GM23338 (cell line): ENCODE measurements around the gene GRIN3B. TPM values are rescaled to one million over a fixed set of nuclear protein-coding genes. Genes with fewer than 3 reads are reported as not detected.

ENCODE experiments used
- ATAC-seq: fragments of 200-7000 bp; cut with Tn5 transposase; 3 replicates; pipeline ENCODE4 v1.9.1; 2020
- DNase-seq: peaks from one replicate; pipeline ENCODE4 v3.0.0-alpha.2; 2015; ENCODE audit warnings: low spot score
- H2AFZ ChIP-seq: fragments of 200-600 bp; sonication (generic); 2 replicates; pipeline ENCODE4 v1.8.0; 2016; ENCODE audit warnings: antibody characterized with exemption, mild to moderate bottlenecking, moderate library complexity
- H3F3A ChIP-seq: fragments of 200-600 bp; sonication (generic); replicated peaks from 2 replicates; pipeline ENCODE4 v1.8.0; 2017; ENCODE audit warnings: antibody characterized with exemption, mixed run types, low read depth
- H3K27ac ChIP-seq: fragments of 200-600 bp; sonication (generic); 2 replicates; pipeline ENCODE4 v1.6.1; 2016; ENCODE audit warnings: low read depth
- H3K27me3 ChIP-seq: fragments of 200-600 bp; sonication (generic); 2 replicates; pipeline ENCODE4 v1.8.0; 2016; ENCODE audit warnings: mild to moderate bottlenecking, mixed run types, moderate library complexity; ENCODE audit not compliant: insufficient read depth
- H3K36me3 ChIP-seq: fragments of 200-600 bp; sonication (generic); 2 replicates; pipeline ENCODE4 v1.8.0; 2016; ENCODE audit warnings: mild to moderate bottlenecking; ENCODE audit not compliant: insufficient read depth
- H3K4me1 ChIP-seq: fragments of 200-600 bp; sonication (generic); 2 replicates; pipeline ENCODE4 v1.8.0; 2016; ENCODE audit warnings: mild to moderate bottlenecking, moderate library complexity; ENCODE audit not compliant: insufficient read depth
- H3K4me2 ChIP-seq: fragments of 200-600 bp; sonication (generic); 2 replicates; pipeline ENCODE4 v1.7.1; 2017; ENCODE audit warnings: mixed run types
- H3K4me3 ChIP-seq: fragments of 200-600 bp; sonication (generic); 2 replicates; pipeline ENCODE4 v1.6.1; 2016; ENCODE audit warnings: mixed run types
- H3K79me2 ChIP-seq: fragments of 200-600 bp; sonication (generic); replicated peaks from 2 replicates; pipeline ENCODE4 v1.8.0; 2017; ENCODE audit warnings: mild to moderate bottlenecking; ENCODE audit not compliant: insufficient read depth
- H3K9me2 ChIP-seq: fragments of 200-600 bp; sonication (generic); 2 replicates; pipeline ENCODE4 v1.8.0; 2017; ENCODE audit not compliant: insufficient read depth
- H4K20me1 ChIP-seq: fragments of 200-600 bp; sonication (generic); replicated peaks from 2 replicates; pipeline ENCODE4 v1.8.0; 2017; ENCODE audit warnings: mild to moderate bottlenecking; ENCODE audit not compliant: insufficient read depth
- H3K27ac Mint-ChIP-seq: 2 replicates; pipeline ENCODE4 v1.8.0; 2020; ENCODE audit warnings: inconsistent platforms, mild to moderate bottlenecking, moderate library complexity, mixed read lengths
- H3K27me3 Mint-ChIP-seq: 3 replicates; pipeline ENCODE4 v1.8.0; 2022; ENCODE audit warnings: low read depth, mild to moderate bottlenecking, moderate library complexity, mixed read lengths, inconsistent platforms; ENCODE audit not compliant: insufficient read depth, poor library complexity
- H3K36me3 Mint-ChIP-seq: 3 replicates; pipeline ENCODE4 v1.8.0; 2021; ENCODE audit warnings: low read depth, mild to moderate bottlenecking, inconsistent platforms, moderate library complexity, mixed read lengths
- H3K4me1 Mint-ChIP-seq: 3 replicates; pipeline ENCODE4 v1.8.0; 2020; ENCODE audit warnings: mild to moderate bottlenecking, inconsistent platforms, mixed read lengths
- H3K4me3 Mint-ChIP-seq: 3 replicates; pipeline ENCODE4 v1.8.0; 2021; ENCODE audit warnings: moderate library complexity, mild to moderate bottlenecking, inconsistent platforms, mixed read lengths
- H3K9me3 Mint-ChIP-seq: 3 replicates; pipeline ENCODE4 v1.8.0; 2020; ENCODE audit warnings: moderate library complexity, mild to moderate bottlenecking, inconsistent platforms, mixed read lengths
- CREB1 ChIP-seq: fragments of 250-450 bp; sonication (Bioruptor Pico); IDR thresholded peaks from 2 replicates; pipeline ENCODE4 v1.5.0; 2020; ENCODE audit warnings: low read depth, mild to moderate bottlenecking, moderate library complexity
- EZH2 ChIP-seq: fragments of 200-600 bp; sonication (generic); IDR thresholded peaks from one replicate; pipeline ENCODE4 v1.8.0; 2017; ENCODE audit warnings: antibody characterized with exemption, mild to moderate bottlenecking, low read depth; ENCODE audit not compliant: unreplicated experiment
- EZH2phosphoT487 ChIP-seq: fragments of 200-600 bp; sonication (generic); IDR thresholded peaks from one replicate; pipeline ENCODE4 v1.8.1; 2018; ENCODE audit warnings: antibody characterized with exemption; ENCODE audit not compliant: unreplicated experiment
- NANOG ChIP-seq: IDR thresholded peaks from 2 replicates; pipeline ENCODE4 v1.6.1; 2016; ENCODE audit warnings: antibody characterized with exemption, borderline replicate concordance
- ZNF114 ChIP-seq: fragments of 250-450 bp; sonication (Bioruptor Pico); IDR thresholded peaks from 2 replicates; pipeline ENCODE4 v1.5.0; 2020; ENCODE audit warnings: mild to moderate bottlenecking, moderate library complexity
- ZNF331 ChIP-seq: fragments of 250-450 bp; sonication (Bioruptor Pico); IDR thresholded peaks from 2 replicates; pipeline ENCODE4 v1.5.0; 2020; ENCODE audit warnings: low read depth, mild to moderate bottlenecking, moderate library complexity
- polyA plus RNA-seq: library from polyadenylated mRNA; unstranded; fragments of >200 nt; fragmentation: Nextera tagmentation; extraction: Ambion mirVana; gene quantifications from 2 replicates; pipeline ENCODE4 v1.2.1, GENCODE V29; 2016
- total RNA-seq: library from RNA; depleted of rRNA; stranded (reverse); fragments of >200 nt; shearing (Covaris generic); gene quantifications from 2 replicates; pipeline ENCODE4 v1.2.3, GENCODE V29; 2014
- TF ChIP-seq, protein P1 (sequence below): IDR thresholded peaks from one replicate; pipeline ENCODE4 v1.6.1; 2018; ENCODE audit warnings: antibody characterized with exemption; ENCODE audit not compliant: unreplicated experiment
- TF ChIP-seq, protein P2 (sequence below), 2 experiments: fragments of 200-600 bp in 1 of 2; sonication (generic) in 1 of 2; conservative IDR thresholded peaks; 2 replicates each; pipeline versions ENCODE4 v1.5.1 to v1.6.1; 2016 to 2017; ENCODE audit warnings: antibody characterized with exemption in 2 of 2, low read depth in 2 of 2, mild to moderate bottlenecking in 2 of 2, moderate library complexity in 1 of 2

The GRIN3B gene
- total and polyA plus RNA-seq, 2 experiments from 2014 or later, result 0.11 to 2.8 TPM

DNA sequence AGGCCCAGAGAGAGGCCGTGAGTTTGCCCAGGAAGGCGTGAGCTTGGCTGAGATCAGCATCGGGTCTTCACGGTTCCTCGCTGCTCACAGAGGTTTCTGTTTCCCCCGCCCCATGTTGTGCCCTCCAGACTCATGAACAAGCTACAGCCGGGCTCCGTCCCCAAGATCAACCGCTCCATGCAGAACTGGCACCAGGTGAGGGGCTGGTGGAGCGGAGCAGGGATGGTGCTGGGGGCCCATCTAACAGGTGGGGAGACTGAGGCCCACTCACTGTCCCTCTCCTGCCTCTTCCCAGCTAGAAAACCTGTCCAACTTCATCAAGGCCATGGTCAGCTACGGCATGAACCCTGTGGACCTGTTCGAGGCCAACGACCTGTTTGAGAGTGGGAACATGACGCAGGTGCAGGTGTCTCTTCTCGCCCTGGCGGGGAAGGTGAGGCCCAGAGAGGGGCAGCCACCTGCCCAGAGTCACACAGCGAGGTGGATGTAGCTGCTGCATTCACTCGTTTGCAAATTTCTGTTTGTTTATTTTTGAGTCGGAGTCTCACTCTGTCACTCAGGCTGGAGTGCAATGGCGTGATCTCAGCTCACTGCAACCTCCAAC, 32.1 kb downstream of the GRIN3B start (continued):
- TF ChIP-seq, protein P1, sequence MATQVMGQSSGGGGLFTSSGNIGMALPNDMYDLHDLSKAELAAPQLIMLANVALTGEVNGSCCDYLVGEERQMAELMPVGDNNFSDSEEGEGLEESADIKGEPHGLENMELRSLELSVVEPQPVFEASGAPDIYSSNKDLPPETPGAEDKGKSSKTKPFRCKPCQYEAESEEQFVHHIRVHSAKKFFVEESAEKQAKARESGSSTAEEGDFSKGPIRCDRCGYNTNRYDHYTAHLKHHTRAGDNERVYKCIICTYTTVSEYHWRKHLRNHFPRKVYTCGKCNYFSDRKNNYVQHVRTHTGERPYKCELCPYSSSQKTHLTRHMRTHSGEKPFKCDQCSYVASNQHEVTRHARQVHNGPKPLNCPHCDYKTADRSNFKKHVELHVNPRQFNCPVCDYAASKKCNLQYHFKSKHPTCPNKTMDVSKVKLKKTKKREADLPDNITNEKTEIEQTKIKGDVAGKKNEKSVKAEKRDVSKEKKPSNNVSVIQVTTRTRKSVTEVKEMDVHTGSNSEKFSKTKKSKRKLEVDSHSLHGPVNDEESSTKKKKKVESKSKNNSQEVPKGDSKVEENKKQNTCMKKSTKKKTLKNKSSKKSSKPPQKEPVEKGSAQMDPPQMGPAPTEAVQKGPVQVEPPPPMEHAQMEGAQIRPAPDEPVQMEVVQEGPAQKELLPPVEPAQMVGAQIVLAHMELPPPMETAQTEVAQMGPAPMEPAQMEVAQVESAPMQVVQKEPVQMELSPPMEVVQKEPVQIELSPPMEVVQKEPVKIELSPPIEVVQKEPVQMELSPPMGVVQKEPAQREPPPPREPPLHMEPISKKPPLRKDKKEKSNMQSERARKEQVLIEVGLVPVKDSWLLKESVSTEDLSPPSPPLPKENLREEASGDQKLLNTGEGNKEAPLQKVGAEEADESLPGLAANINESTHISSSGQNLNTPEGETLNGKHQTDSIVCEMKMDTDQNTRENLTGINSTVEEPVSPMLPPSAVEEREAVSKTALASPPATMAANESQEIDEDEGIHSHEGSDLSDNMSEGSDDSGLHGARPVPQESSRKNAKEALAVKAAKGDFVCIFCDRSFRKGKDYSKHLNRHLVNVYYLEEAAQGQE, result no peak
- TF ChIP-seq ZNF331 (CRISPR knock-in tag) (no peak), EZH2phosphoT487 (no peak)

DNA sequence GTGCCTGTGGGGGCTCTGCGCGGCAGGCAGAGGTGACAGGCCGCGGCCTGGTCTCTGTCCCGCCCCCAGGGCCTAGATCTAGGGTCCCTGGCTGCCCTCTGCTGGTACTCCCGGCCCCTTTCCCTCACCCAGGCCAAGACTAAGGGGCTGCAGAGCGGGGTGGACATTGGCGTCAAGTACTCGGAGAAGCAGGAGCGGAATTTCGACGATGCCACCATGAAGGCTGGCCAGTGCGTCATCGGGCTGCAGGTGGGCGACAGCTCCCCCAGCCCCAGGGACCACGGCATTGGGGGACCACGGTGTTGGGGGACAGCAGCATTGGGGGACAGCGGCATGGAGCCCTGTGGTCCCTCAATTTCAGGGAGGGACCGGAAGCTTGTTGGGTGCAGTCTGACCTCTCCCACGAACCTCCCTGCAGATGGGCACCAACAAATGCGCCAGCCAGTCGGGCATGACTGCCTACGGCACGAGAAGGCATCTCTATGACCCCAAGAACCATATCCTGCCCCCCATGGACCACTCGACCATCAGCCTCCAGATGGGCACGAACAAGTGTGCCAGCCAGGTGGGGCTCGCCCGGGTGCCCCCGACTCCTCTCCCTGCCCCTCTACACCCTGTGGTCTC, 35.9 kb downstream of the GRIN3B start:
- ATAC-seq, result peak; percentile 3
- Histone ChIP-seq H3K36me3 (peaks cover 33% of the 10 kb centered on the region), H3K9me2 (no peaks in the 10 kb centered on the region), H4K20me1 (peaks cover 15% of the 10 kb centered on the region; the same call in 1 of the 2 replicates), H3K79me2 (peaks cover 13% of the 10 kb centered on the region; the same call in 1 of the 2 replicates), H3F3A (peaks cover 50% of the 10 kb centered on the region), H3K4me1 (peaks cover 10% of the 10 kb centered on the region), H3K27me3 (no peaks in the 10 kb centered on the region), H3K4me3 (no peak overlapping the region), H3K4me2 (no peak overlapping the region), H3K27ac (no peak overlapping the region), H2AFZ (no peak overlapping the region)
- DNase-seq, result peak; percentile 71
- H3K4me1 Mint-ChIP-seq, result peaks cover 15% of the 10 kb centered on the region
- no peak overlapping the region for H3K4me3 Mint-ChIP-seq
- peaks cover 2% of the 10 kb centered on the region; the same call in 2 of the 3 replicates for H3K9me3 Mint-ChIP-seq
- H3K27ac Mint-ChIP-seq, result no peak overlapping the region
- peaks cover 42% of the 10 kb centered on the region for H3K27me3 Mint-ChIP-seq
- peaks cover 65% of the 10 kb centered on the region for H3K36me3 Mint-ChIP-seq
- no peak for TF ChIP-seq ZNF114 (CRISPR knock-in tag)
- TF ChIP-seq, protein P2, sequence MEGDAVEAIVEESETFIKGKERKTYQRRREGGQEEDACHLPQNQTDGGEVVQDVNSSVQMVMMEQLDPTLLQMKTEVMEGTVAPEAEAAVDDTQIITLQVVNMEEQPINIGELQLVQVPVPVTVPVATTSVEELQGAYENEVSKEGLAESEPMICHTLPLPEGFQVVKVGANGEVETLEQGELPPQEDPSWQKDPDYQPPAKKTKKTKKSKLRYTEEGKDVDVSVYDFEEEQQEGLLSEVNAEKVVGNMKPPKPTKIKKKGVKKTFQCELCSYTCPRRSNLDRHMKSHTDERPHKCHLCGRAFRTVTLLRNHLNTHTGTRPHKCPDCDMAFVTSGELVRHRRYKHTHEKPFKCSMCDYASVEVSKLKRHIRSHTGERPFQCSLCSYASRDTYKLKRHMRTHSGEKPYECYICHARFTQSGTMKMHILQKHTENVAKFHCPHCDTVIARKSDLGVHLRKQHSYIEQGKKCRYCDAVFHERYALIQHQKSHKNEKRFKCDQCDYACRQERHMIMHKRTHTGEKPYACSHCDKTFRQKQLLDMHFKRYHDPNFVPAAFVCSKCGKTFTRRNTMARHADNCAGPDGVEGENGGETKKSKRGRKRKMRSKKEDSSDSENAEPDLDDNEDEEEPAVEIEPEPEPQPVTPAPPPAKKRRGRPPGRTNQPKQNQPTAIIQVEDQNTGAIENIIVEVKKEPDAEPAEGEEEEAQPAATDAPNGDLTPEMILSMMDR (conservative IDR thresholded peaks at IDR 0.05; ENCODE audit: low read depth in 2 of 2), result peak; percentile 36 to 61

DNA sequence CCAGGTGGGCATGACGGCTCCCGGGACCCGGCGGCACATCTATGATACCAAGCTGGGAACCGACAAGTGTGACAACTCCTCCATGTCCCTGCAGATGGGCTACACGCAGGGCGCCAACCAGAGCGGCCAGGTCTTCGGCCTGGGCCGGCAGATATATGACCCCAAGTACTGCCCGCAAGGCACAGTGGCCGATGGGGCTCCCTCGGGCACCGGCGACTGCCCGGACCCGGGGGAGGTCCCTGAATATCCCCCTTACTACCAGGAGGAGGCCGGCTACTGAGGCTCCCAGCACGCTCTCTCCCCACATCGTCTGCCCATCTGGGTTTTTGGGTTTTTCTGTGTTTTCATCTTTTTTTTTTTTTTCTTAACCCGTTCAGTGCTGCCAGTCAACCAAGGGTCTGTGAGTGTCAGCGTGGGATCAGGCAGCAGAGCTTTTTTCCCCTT, 37.4 kb downstream of the GRIN3B start:
- Mint-ChIP-seq H3K4me3 (no peak overlapping the region; the same call in 2 of the 3 replicates), H3K36me3 (peaks cover 54% of the 10 kb centered on the region)
- no peaks in the 10 kb centered on the region for H3K27me3 ChIP-seq

More for the DNA sequence above, 37.4 kb downstream of the GRIN3B start:
- Mint-ChIP-seq H3K27me3 (peaks cover 46% of the 10 kb centered on the region), H3K9me3 (peaks cover 2% of the 10 kb centered on the region; the same call in 2 of the 3 replicates), H3K27ac (no peak overlapping the region), H3K4me1 (peaks cover 15% of the 10 kb centered on the region)
- DNase-seq, result no peak
- peaks cover 46% of the 10 kb centered on the region for H3F3A ChIP-seq
- no peak overlapping the region for H3K4me3 ChIP-seq
- peaks cover 6% of the 10 kb centered on the region; the same call in 1 of the 2 replicates for H3K79me2 ChIP-seq
- ATAC-seq, result no peak
- peaks cover 10% of the 10 kb centered on the region; the same call in 1 of the 2 replicates for H4K20me1 ChIP-seq
- H3K4me2 ChIP-seq, result no peak overlapping the region
- no peak overlapping the region for H3K27ac ChIP-seq
- no peaks in the 10 kb centered on the region for H3K9me2 ChIP-seq
- TF ChIP-seq ZNF114 (CRISPR knock-in tag) (no peak), CREB1 (CRISPR knock-in tag) (no peak), EZH2 (no peak), NANOG (no peak)
- TF ChIP-seq, protein P2 (conservative IDR thresholded peaks at IDR 0.05; ENCODE audit: low read depth in 2 of 2), result no peak
- TF ChIP-seq, protein P1, result no peak
- peaks cover 10% of the 10 kb centered on the region for H3K4me1 ChIP-seq
- peaks cover 22% of the 10 kb centered on the region for H3K36me3 ChIP-seq
- H2AFZ ChIP-seq, result no peak overlapping the region
